Measurements from ENCODE around the gene NHERF1. TPM values are rescaled to one million over a fixed set of nuclear protein-coding genes. Genes with fewer than 3 reads are reported as not detected.

Gene NHERF1
- polyA plus RNA-seq, 1 of the 3 experiments (the other 2 are of a cell fraction), result 40.1 TPM

- ChIA-PET POLR2A (interaction anchor here (1.0 kb wide), 1 partner anchor 32 kb away, joined by 3 read pairs; no protein-coding TSS in a partner anchor), CTCF (interaction anchor here (0.6 to 8.2 kb wide), 9 partner anchors 26 to 176 kb away, joined by 3 to 301 read pairs (median 9); partner anchors contain the start of gene NAT9)
- peaks cover 10% of the 10 kb centered on the region for H3F3A ChIP-seq (replicated peaks; ENCODE audit: insufficient read depth)
- no peak for DNase-seq
- H4K20me1 ChIP-seq (ENCODE audit: insufficient read depth), result no peaks in the 10 kb centered on the region
- H3K9me2 ChIP-seq, result no peaks in the 10 kb centered on the region
- no peak overlapping the region for H3K9ac ChIP-seq
- H2AFZ ChIP-seq (ENCODE audit: low read depth), result no peak overlapping the region
- no peak overlapping the region for H3K4me2 ChIP-seq
- no peak overlapping the region for H3K27ac ChIP-seq (ENCODE audit: low read depth in 2 of 2, low read length in 1 of 2)
- peaks cover 0 to 3% of the 10 kb centered on the region in 2 experiments; a peak in 1 of 4 replicates for H3K4me1 ChIP-seq (ENCODE audit: control insufficient read depth in 1 of 2, insufficient read depth in 2 of 2, low read depth in 1 of 2, low read length in 1 of 2)
- H3K79me2 ChIP-seq (ENCODE audit: insufficient read depth), result no peaks in the 10 kb centered on the region
- peaks cover 22% of the 10 kb centered on the region for H3K27me3 ChIP-seq (ENCODE audit: insufficient read depth)
- H3K9me3 ChIP-seq, result no peaks in the 10 kb centered on the region
- H3K4me3 ChIP-seq (ENCODE audit: low read depth in 2 of 2, low read length in 1 of 2), result no peak overlapping the region
- 21% methylated on average over 4 of the region's 4 CpGs for WGBS (ENCODE audit: low lambda C conversion rate)
- H3K36me3 ChIP-seq (replicated peaks in 1 of 2; ENCODE audit: control insufficient read depth in 1 of 2, insufficient read depth in 2 of 2, low read length in 1 of 2), result no peaks in the 10 kb centered on the region
- TF ChIP-seq RFX5 (IDR thresholded peaks at IDR 0.05; ENCODE audit: low read length) (no peak), MXI1 (IDR thresholded peaks at IDR 0.05; ENCODE audit: low read depth, low read length) (no peak), FOXM1 (IDR thresholded peaks at IDR 0.05; ENCODE audit: low read depth) (no peak), NRF1 (IDR thresholded peaks at IDR 0.05; ENCODE audit: low read depth, low read length) (no peak), NFIC (IDR thresholded peaks at IDR 0.05; ENCODE audit: borderline replicate concordance) (no peak), RCOR1 (IDR thresholded peaks at IDR 0.05; ENCODE audit: low read length) (no peak), YY1 (IDR thresholded peaks at IDR 0.05; ENCODE audit: low read depth) (no peak), TEAD4 (IDR thresholded peaks at IDR 0.05; ENCODE audit: borderline replicate concordance, insufficient read depth) (no peak), FOSL2 (IDR thresholded peaks at IDR 0.05; ENCODE audit: borderline replicate concordance, low read depth) (no peak), GABPA (IDR thresholded peaks at IDR 0.05; ENCODE audit: low read depth) (no peak), MEF2A (IDR thresholded peaks at IDR 0.05; ENCODE audit: borderline replicate concordance, low read depth) (no peak), EP300 (IDR thresholded peaks at IDR 0.05; ENCODE audit: borderline replicate concordance in 1 of 2, low read depth in 1 of 2, low read length in 1 of 2) (no peak), FOXJ3 (CRISPR knock-in tag; IDR thresholded peaks at IDR 0.05) (no peak)
- TF ChIP-seq, protein P1, sequence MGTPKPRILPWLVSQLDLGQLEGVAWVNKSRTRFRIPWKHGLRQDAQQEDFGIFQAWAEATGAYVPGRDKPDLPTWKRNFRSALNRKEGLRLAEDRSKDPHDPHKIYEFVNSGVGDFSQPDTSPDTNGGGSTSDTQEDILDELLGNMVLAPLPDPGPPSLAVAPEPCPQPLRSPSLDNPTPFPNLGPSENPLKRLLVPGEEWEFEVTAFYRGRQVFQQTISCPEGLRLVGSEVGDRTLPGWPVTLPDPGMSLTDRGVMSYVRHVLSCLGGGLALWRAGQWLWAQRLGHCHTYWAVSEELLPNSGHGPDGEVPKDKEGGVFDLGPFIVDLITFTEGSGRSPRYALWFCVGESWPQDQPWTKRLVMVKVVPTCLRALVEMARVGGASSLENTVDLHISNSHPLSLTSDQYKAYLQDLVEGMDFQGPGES (IDR thresholded peaks at IDR 0.05; ENCODE audit: low read depth, low read length), result no peak
Observed at GRCh38 chr17:74742153-74742515, 6.3 kb upstream of the NHERF1 start.

DNA sequence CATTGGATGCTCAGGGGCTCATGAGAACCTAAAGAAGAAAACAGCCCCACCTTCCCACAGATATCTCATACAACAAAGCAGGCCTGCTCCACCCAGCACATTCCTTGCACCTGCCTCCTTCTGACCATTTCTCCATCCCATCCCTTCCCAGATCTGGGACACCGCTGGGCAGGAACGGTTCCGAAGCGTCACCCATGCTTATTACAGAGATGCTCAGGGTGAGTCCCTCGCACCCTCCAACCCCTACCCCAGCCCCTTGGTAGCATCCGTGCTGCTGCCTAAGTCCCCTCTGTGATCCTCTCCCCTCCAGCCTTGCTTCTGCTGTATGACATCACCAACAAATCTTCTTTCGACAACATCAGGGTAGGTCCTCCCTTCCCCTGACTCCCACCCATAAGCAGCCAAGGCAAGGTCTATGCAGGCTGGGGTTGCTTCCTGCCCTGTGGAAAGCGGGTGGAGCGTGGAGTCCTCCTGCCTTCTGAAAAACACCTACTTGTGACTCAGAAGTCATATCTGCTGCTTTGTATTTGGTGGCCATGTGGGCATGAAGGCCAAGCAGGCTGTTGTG, 5.4 kb upstream of the NHERF1 start:
- WGBS (ENCODE audit: low lambda C conversion rate), result 68% methylated on average over 9 of the region's 9 CpGs
- POLR2A ChIA-PET, result no interaction called here
- TF ChIP-seq TAF1 (IDR thresholded peaks at IDR 0.05; ENCODE audit: borderline replicate concordance, low read depth, low read length), result no peak
- no peak for TF ChIP-seq CHD2 (IDR thresholded peaks at IDR 0.05; ENCODE audit: low read length, partially characterized antibody)
- no peak for TF ChIP-seq SIN3A (IDR thresholded peaks at IDR 0.05; ENCODE audit: borderline replicate concordance, low read depth, low read length)
- no peak for TF ChIP-seq GATA2 (CRISPR knock-in tag; IDR thresholded peaks at IDR 0.05)
- no peak for TF ChIP-seq RXRA (IDR thresholded peaks at IDR 0.05; ENCODE audit: borderline replicate concordance, low read depth)
- TF ChIP-seq CTCF (IDR thresholded peaks at IDR 0.05), result no peak
- no peak for TF ChIP-seq TCF12 (IDR thresholded peaks at IDR 0.05)
- TF ChIP-seq FOSL2 (IDR thresholded peaks at IDR 0.05; ENCODE audit: borderline replicate concordance, low read depth), result no peak
- no peak for TF ChIP-seq MEF2A (IDR thresholded peaks at IDR 0.05; ENCODE audit: borderline replicate concordance, low read depth)
- no peak for TF ChIP-seq USF2 (IDR thresholded peaks at IDR 0.05; ENCODE audit: borderline replicate concordance, low read depth, low read length)
- no peak for TF ChIP-seq JUND (IDR thresholded peaks at IDR 0.05)
- TF ChIP-seq, protein P2, sequence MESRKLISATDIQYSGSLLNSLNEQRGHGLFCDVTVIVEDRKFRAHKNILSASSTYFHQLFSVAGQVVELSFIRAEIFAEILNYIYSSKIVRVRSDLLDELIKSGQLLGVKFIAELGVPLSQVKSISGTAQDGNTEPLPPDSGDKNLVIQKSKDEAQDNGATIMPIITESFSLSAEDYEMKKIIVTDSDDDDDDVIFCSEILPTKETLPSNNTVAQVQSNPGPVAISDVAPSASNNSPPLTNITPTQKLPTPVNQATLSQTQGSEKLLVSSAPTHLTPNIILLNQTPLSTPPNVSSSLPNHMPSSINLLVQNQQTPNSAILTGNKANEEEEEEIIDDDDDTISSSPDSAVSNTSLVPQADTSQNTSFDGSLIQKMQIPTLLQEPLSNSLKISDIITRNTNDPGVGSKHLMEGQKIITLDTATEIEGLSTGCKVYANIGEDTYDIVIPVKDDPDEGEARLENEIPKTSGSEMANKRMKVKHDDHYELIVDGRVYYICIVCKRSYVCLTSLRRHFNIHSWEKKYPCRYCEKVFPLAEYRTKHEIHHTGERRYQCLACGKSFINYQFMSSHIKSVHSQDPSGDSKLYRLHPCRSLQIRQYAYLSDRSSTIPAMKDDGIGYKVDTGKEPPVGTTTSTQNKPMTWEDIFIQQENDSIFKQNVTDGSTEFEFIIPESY (IDR thresholded peaks at IDR 0.05; ENCODE audit: borderline replicate concordance, low read depth), result no peak

More for the DNA sequence above, 5.4 kb upstream of the NHERF1 start:
- H3K27me3 ChIP-seq (ENCODE audit: insufficient read depth), result peaks cover 13% of the 10 kb centered on the region; the same call in 1 of the 2 replicates
- H3K9me3 ChIP-seq, result no peaks in the 10 kb centered on the region
- H2AFZ ChIP-seq (ENCODE audit: low read depth), result no peak overlapping the region
- H4K20me1 ChIP-seq (ENCODE audit: insufficient read depth), result no peaks in the 10 kb centered on the region
- H3K4me1 ChIP-seq (ENCODE audit: control insufficient read depth in 1 of 2, insufficient read depth in 2 of 2, low read depth in 1 of 2, low read length in 1 of 2), result peaks cover 0 to 3% of the 10 kb centered on the region in 2 experiments; a peak in 1 of 4 replicates
- H3K79me2 ChIP-seq (ENCODE audit: insufficient read depth), result no peaks in the 10 kb centered on the region
- DNase-seq, result no peak
- H3K27ac ChIP-seq (ENCODE audit: low read depth in 2 of 2, low read length in 1 of 2), result no peak overlapping the region
- no peaks in the 10 kb centered on the region for H3K36me3 ChIP-seq (replicated peaks in 1 of 2; ENCODE audit: control insufficient read depth in 1 of 2, insufficient read depth in 2 of 2, low read length in 1 of 2)
- peaks cover 14% of the 10 kb centered on the region for H3F3A ChIP-seq (replicated peaks; ENCODE audit: insufficient read depth)
- H3K4me3 ChIP-seq (ENCODE audit: low read depth in 2 of 2, low read length in 1 of 2), result no peak overlapping the region
- CTCF ChIA-PET, result interaction anchor here (1.2 to 8.2 kb wide), 8 partner anchors 26 to 177 kb away, joined by 3 to 301 read pairs (median 11); partner anchors contain the start of gene NAT9
- H3K4me2 ChIP-seq, result no peak overlapping the region
- no peak overlapping the region for H3K9ac ChIP-seq
- H3K9me2 ChIP-seq, result no peaks in the 10 kb centered on the region

Data from SK-N-SH (cell line).